Ovary (tissue), 9 donors: ENCODE data around the gene KLHL5. TPM values are rescaled to one million over a fixed set of nuclear protein-coding genes. Genes with fewer than 3 reads are reported as not detected.

Experiments
- DNase-seq, 5 donors: peaks; one replicate each; pipeline ENCODE4 v3.0.0-alpha.2; 2019 to 2020
- H3K27ac ChIP-seq, 2 donors: fragments of 200-600 bp; one replicate each; pipeline versions ENCODE4 v1.5.1 to v1.8.0; 2019 to 2022
- H3K27me3 ChIP-seq: fragments of 200-600 bp; one replicate; pipeline ENCODE4 v1.8.0; 2022
- H3K36me3 ChIP-seq: fragments of 200-600 bp; sonication (generic); one replicate; pipeline ENCODE4 v1.5.1; 2019
- H3K4me1 ChIP-seq: one replicate; pipeline ENCODE4 v1.8.1; 2013; ENCODE audit warnings: mild to moderate bottlenecking, moderate library complexity; ENCODE audit not compliant: insufficient read depth
- H3K4me3 ChIP-seq: fragments of 200-600 bp; sonication (generic); one replicate; pipeline ENCODE4 v1.5.1; 2017
- H3K9me3 ChIP-seq, 2 donors: fragments of 200-600 bp in 1 of 2; sonication (generic) in 1 of 2; one replicate each; pipeline versions ENCODE4 v1.5.1 to v1.8.1; 2013 to 2019; ENCODE audit warnings: mild to moderate bottlenecking in 1 of 2, moderate library complexity in 1 of 2
- CTCF ChIP-seq, 3 donors: fragments of 450-650 bp in 2 of 3; fragments of 200-600 bp in 1 of 3; IDR thresholded peaks; one replicate each; pipeline versions ENCODE4 v1.5.1 to v1.8.0; 2016 to 2022; ENCODE audit warnings: antibody characterized with exemption in 3 of 3, mild to moderate bottlenecking in 1 of 3
- EP300 ChIP-seq: sonication (generic); formaldehyde crosslinking; IDR thresholded peaks from one replicate; pipeline ENCODE4 v1.6.1; 2017; ENCODE audit warnings: antibody characterized with exemption
- POLR2A ChIP-seq: fragments of 450-650 bp; IDR thresholded peaks from one replicate; pipeline ENCODE4 v1.6.1; 2017; ENCODE audit warnings: antibody characterized with exemption, mild to moderate bottlenecking, moderate library complexity
- WGBS, 3 donors: extraction: QIAGEN DNeasy Blood & Tissue Kit in 1 of 3; methylation state at CpG; one replicate each; pipeline versions ENCODE4 v1.1.5 to v1.1.7; 2013 to 2017; 5-methylcytosine and 5-hydroxymethylcytosine counted together
- intact Hi-C, 4 donors: fragments of 100-400 bp; cut with DNase I; formaldehyde crosslinking; loops; one replicate each; pipeline versions ENCODE4 v1.11.0 to v1.15.1; 2022 to 2023
- polyA plus RNA-seq, 2 donors: library from polyadenylated mRNA; stranded (reverse); fragments of 200-250 nt in 1 of 2; fragments of 350-450 nt in 1 of 2; fragmentation: Illumina TruSeq in 1 of 2; extraction: RNeasy Lipid Tissue Mini Kit (QIAGEN cat#74804) in 1 of 2; gene quantifications; one replicate each; pipeline ENCODE4 v1.2.3, GENCODE V29; 2013 to 2014
- total RNA-seq, 7 donors: library from RNA; depleted of rRNA in 2 of 7; stranded (reverse); fragments of >200 nt in 2 of 7; fragmentation: NEBNext Ultra II Directional in 3 of 7; extraction: Animal tissue kit (Norgen Biotek cat#: 25700) in 3 of 7; gene quantifications; one replicate each; pipeline versions ENCODE4 v1.1.0 to v1.2.4, GENCODE V29; 2016 to 2023
- donor health status: DM: no; HTN: no; CAD: no; lungs with moderate emphysema.
- donor health status: DM: no; HTN: no; CAD: no.
- donor health status: Bipolar disorder and iron deficiency.
- donor health status: DM: yes; HTN: yes; CAD: no.
- donor health status: DM: no; HTN: no; CAD: no.
- donor health status: DM: yes; HTN: yes; CAD: no.

Gene KLHL5
- total and polyA plus RNA-seq, 9 donors = 18.0 to 45.9 (median 34.1) TPM

GRCh38 chr4:39068907-39069306 lies 6.9 kb downstream of the KLHL5 start:
- TF ChIP-seq EP300 (no peak), CTCF (IDR thresholded peaks at IDR 0.05) (no peak), POLR2A (no peak)
- DNase-seq = no peak
- H3K4me3 ChIP-seq = no peak overlapping the region
- no peaks in the 10 kb centered on the region for H3K27me3 ChIP-seq
- 87 to 91% (median 90%) methylated on average over 3 of the region's 3 CpGs for WGBS, 3 donors
- H3K4me1 ChIP-seq = no peaks in the 10 kb centered on the region
- intact Hi-C loops = no loop called here
- no peaks in the 10 kb centered on the region for H3K36me3 ChIP-seq
- no peak overlapping the region for H3K27ac ChIP-seq
- no peaks in the 10 kb centered on the region for H3K9me3 ChIP-seq

- H3K36me3 ChIP-seq = no peaks in the 10 kb centered on the region
- H3K9me3 ChIP-seq = no peaks in the 10 kb centered on the region
- no peak for TF ChIP-seq EP300
- TF ChIP-seq POLR2A = no peak
- no peak for TF ChIP-seq CTCF (IDR thresholded peaks at IDR 0.05)
- WGBS, 3 donors = 96 to 98% (median 96%) methylated on average over 2 of the region's 2 CpGs
- H3K4me1 ChIP-seq = no peaks in the 10 kb centered on the region
- no peak overlapping the region for H3K27ac ChIP-seq
- H3K27me3 ChIP-seq = no peaks in the 10 kb centered on the region
- intact Hi-C loops = no loop called here
- H3K4me3 ChIP-seq = no peak overlapping the region
- DNase-seq = no peak
Observed at GRCh38 chr4:39078829-39079228, 16.8 kb downstream of the KLHL5 start.

- no peak for TF ChIP-seq POLR2A
- TF ChIP-seq CTCF (IDR thresholded peaks at IDR 0.05) = no peak
- no peak for TF ChIP-seq EP300
- Histone ChIP-seq H3K27me3 (no peaks in the 10 kb centered on the region), H3K36me3 (no peaks in the 10 kb centered on the region), H3K4me3 (no peak overlapping the region), H3K4me1 (no peaks in the 10 kb centered on the region), H3K27ac (no peak overlapping the region), H3K9me3 (no peaks in the 10 kb centered on the region)
- no peak for DNase-seq
- intact Hi-C loops = no loop called here
Observed at GRCh38 chr4:39083164-39083563, 21.1 kb downstream of the KLHL5 start.

GRCh38 chr4:39085891-39086290 lies 23.9 kb downstream of the KLHL5 start:
- Histone ChIP-seq H3K27me3 (no peaks in the 10 kb centered on the region), H3K4me1 (no peaks in the 10 kb centered on the region), H3K4me3 (no peak overlapping the region), H3K9me3 (no peaks in the 10 kb centered on the region), H3K36me3 (no peaks in the 10 kb centered on the region), H3K27ac (no peak overlapping the region)
- no peak for TF ChIP-seq EP300
- TF ChIP-seq POLR2A = no peak
- no peak for TF ChIP-seq CTCF (IDR thresholded peaks at IDR 0.05)
- WGBS, 3 donors = 82 to 89% (median 85%) methylated on average over 5 of the region's 5 CpGs
- intact Hi-C loops = no loop called here
- DNase-seq = no peak

GRCh38 chr4:39096847-39097246 lies 34.8 kb downstream of the KLHL5 start:
- no peaks in the 10 kb centered on the region for H3K4me1 ChIP-seq
- no peaks in the 10 kb centered on the region for H3K9me3 ChIP-seq
- no peaks in the 10 kb centered on the region for H3K27me3 ChIP-seq
- H3K4me3 ChIP-seq = no peak overlapping the region
- TF ChIP-seq EP300 (no peak), POLR2A (no peak), CTCF (IDR thresholded peaks at IDR 0.05) (no peak)
- H3K27ac ChIP-seq = no peak overlapping the region
- 92 to 98% (median 96%) methylated on average over 1 of the region's 1 CpG for WGBS, 3 donors
- H3K36me3 ChIP-seq = no peaks in the 10 kb centered on the region
- intact Hi-C loops = no loop called here
- no peak for DNase-seq
